Stimulated activated CD4-positive, alpha-beta T cell treated with anti-CD3 and anti-CD28 coated beads, TNF-alpha, amount 100 ng/mL, for 1 hour (primary cell): ENCODE data around the gene MT1H.
"Not testable (repeated sequence)": the region's sequence is repeated elsewhere in the genome, so short reads cannot be mapped to it uniquely, and the experiment has no call there.

Source experiments
- DNase-seq, 3 donors: peaks; one replicate each; pipeline ENCODE4 v3.0.0-alpha.2; 2020; ENCODE audit warnings: low read depth in 3 of 3, low spot score in 1 of 3

MT1H gene

GRCh38 chr16:56664506-56664905 lies 5.1 kb upstream of the MT1H start:
- DNase-seq = no peak

- DNase-seq = not testable (repeated sequence)
Measured at GRCh38 chr16:56665286-56666261, 4.0 kb upstream of the MT1H start.

GRCh38 chr16:56667581-56668571 lies 1.7 kb upstream of the MT1H start, which contains the start of gene MT1G:
Gene MT1G, minus strand, starts transcription at chr16:56668065. Its CDS starts 72 bp downstream, at chr16:56667993.
- no peak for DNase-seq

DNA sequence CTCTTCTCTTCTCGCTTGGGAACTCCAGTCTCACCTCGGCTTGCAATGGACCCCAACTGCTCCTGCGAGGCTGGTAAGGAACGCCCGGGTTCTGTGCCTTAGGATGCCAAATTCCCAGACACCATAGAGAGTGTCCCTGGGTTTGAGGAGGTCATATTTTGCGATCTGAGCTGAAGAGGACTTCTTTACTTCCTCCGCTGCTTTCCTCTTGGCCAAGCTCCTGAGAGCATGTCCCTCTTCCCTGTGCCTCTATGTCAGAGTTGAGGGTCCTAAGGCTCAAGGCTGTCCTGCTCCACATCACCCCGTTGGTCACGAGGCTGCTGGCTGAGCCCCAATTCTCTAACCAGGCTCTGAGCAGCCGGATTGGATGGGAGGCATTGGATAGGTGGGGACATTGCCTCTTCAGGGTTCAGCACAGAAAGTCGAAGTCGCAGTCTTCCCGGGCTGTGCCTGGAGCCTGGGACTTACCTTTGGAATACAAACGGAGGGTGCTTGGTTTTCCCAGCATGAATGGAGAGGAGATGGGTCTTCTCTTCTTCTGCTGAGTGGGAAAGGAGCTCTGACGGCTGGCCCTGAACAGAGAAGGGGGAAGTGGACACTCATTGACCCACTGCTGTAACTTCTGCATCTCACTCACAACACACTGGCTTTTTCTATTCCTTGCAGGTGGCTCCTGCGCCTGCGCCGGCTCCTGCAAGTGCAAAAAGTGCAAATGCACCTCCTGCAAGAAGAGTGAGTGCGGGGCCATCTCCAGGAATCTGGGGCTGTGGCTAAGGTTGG lies 416 bp downstream of the MT1H start:
- no peak for DNase-seq

DNA sequence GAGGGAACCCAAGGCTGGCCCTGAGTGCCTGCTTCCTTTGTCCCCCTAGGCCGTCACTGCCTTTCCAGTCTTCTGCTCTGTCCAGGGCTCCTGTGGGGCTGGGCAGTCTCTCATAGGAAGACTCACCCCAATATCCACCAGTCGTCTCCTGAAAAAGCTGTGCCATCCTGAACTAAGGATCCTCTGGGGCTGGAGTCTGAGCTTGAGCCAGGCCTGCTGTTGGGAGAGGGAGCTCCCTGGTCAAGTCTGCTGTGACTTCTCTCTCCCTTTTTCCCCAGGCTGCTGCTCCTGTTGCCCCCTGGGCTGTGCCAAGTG lies 963 bp downstream of the MT1H start:
- DNase-seq = no peak

DNA sequence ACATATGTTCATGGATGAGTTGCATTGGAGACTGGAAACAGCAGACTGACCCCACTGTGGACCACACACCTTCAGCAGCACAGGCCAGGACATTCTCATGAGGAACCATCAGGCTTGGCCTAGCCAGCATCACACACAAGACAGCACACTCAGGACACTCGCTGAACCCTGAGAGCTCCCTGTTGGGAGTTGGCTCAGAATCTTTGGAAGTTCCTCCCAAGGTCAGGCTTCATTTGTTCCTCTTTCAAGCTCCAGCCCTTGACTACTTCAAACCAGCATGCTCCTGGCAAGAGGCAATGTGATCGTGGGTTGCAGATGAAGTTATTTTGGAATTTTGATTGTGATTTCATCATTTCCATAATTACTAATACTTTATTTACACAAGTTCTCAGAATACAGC lies 2.1 kb downstream of the MT1H start:
- DNase-seq = not testable (repeated sequence)

- not testable (repeated sequence) for DNase-seq
Measured at GRCh38 chr16:56672171-56672570, 2.6 kb downstream of the MT1H start.

DNA sequence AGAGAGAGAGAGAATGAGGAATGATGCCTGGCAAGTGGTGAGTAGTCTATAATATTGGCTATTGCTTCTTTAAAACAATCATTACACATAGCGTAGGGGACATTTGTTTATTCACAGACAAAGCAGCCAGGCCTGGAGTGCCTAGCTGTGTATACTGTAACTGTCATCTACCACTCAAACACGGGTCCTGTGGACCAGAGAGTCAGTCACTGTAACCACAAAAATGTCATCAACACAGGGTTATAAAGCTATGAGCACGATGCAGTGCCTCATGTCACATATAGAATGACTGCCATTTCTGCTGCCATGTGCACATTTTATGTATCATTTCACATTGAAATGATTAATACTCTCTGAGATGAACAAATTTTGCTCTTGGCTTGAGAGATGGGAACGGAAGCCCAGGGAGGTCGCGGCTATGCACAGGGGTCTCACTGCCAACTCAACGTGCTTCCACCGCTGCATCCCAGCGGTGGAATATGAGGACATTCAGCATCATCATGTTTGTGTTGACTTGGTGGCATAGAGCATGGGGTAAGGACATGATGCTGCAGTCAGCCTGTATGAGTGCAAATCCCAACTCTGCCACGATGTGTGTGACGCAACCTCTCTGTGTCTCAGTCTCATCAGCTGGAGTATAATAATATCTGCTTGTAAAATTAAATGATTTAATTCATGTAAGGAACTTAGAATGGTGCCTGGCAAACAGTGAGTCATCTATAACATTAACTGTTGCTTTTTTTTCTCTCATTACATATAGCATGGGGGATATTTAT lies 3.3 kb downstream of the MT1H start:
- DNase-seq = no peak

GRCh38 chr16:56673921-56674320 lies 4.3 kb downstream of the MT1H start:
- no peak for DNase-seq

- not testable (repeated sequence) for DNase-seq
Measured at GRCh38 chr16:56674570-56674969, 5.0 kb downstream of the MT1H start.

GRCh38 chr16:56675685-56676210 lies 6.1 kb downstream of the MT1H start:
- DNase-seq = peak in 1 of 3 donors; percentile 50

GRCh38 chr16:56677474-56677873 lies 7.9 kb downstream of the MT1H start:
- no peak for DNase-seq

DNA sequence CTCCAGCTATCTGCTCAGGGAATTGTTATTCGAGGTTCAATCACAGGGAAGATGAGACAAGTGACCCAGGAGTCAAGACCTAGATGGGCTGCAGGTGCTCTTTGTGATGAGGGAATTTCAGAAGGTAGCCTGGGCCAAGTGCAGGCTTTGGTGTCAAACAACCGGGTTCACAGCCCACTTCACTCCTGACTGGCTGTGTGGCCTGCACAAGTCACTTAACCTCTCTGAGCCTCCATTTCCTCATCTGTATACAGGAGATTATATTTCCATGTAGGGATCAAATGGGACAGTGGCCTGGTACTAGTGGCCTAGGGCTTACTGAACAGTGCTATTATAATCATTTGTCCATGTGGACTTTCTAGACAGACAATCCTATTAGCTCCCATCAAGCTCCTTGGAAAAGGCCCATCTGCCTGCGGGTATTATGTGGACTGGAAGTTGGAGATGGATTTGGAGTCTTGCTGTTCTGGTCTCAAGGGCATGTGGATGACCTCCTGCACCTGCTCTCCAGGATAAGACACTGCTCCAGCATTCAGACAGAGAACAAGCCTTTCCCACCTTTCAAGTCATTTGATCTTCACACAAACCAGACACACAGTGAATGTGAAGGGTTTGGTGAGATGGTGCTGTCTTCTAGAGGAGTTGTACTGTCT lies 9.6 kb downstream of the MT1H start:
- no peak for DNase-seq

DNA sequence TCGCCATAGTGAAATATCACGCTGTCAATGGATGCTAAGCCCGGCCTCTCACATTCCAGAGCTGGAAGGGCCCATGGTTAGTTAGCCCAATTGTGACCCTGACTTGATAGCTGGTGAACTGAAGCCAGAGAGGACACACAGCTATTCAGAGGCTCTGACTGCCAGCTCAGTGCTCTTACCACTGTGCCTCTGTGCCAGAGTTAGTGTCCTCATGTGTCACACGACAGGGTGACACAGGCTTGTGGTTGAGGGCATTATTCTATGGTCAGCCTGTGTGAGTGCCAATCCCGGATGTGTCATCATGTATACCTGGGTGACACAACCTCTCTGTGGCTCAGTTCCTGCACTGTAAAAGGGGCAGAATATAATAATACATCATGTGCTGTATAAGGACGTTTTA lies 10.2 kb downstream of the MT1H start:
- DNase-seq = no peak

DNA sequence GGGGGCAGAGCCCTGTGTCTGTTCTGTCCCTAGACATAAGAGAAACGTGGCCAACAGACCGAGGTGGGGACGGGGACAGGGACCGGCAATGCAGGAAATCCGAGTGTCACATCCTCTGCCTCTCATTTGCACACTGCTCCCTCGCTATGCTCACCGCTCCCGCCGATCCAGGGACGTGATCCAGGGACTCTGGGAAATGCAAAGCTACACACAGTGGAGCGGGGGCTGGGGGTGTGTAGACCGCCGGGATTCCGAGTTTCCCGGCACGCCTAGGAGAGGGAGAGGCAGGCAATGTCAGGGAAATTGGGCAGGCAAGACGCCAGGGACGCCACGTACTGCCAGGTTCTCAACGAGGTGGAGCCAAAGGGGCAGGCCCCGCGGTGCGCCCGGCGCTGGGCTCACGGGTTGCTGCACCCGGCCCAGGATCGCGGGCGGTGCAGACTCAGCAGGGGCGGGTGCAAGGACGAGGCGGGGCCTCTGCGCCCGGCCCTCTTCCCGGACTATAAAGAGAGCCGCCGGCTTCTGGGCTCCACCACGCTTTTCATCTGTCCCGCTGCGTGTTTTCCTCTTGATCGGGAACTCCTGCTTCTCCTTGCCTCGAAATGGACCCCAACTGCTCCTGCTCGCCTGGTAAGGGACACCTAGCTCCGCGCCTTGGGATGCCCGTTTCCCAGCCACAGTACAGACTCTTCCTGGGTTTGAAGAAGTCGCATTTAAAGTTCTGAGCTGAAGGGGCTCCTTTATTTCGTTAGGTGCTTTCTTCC lies 12.5 kb downstream of the MT1H start, which contains the start of gene MT1X:
Gene MT1X (plus strand): TSS at position 532 of the 764 bp plus-strand sequence. CDS start 71 bp downstream, at position 603.
- DNase-seq = peak; percentile 57 to 87 (median 78)

DNA sequence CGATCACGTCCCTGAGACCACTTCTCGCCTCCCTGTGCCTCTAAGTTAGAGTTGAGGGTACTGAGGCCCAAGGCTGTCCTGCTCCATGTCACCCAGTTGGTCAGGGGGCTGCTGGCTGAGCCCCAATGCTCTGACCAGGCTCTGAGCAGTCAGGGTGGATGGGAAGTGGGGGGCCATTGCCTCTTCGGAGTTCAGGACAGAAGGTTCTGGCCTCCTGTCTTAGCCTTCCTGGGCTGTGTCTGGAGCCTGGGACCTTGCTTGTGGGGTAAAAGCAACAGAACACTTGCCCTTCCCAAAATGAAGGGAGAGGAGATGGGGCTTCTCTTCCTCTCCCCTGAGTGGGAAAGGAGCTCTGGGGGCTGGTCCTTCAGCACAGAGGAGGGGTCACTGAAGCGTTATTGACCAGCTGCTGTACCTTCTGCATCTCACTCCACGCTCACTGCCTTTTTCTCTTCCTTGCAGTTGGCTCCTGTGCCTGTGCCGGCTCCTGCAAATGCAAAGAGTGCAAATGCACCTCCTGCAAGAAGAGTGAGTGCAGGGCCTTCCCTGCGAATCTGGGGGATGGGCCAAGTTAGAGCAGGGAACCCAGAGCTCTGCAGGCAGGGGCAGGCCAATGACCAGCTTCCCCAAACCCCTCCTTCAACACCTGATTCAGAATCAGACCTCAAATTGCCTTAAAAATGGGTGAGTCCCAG lies 13.2 kb downstream of the MT1H start:
- DNase-seq = no peak

DNA sequence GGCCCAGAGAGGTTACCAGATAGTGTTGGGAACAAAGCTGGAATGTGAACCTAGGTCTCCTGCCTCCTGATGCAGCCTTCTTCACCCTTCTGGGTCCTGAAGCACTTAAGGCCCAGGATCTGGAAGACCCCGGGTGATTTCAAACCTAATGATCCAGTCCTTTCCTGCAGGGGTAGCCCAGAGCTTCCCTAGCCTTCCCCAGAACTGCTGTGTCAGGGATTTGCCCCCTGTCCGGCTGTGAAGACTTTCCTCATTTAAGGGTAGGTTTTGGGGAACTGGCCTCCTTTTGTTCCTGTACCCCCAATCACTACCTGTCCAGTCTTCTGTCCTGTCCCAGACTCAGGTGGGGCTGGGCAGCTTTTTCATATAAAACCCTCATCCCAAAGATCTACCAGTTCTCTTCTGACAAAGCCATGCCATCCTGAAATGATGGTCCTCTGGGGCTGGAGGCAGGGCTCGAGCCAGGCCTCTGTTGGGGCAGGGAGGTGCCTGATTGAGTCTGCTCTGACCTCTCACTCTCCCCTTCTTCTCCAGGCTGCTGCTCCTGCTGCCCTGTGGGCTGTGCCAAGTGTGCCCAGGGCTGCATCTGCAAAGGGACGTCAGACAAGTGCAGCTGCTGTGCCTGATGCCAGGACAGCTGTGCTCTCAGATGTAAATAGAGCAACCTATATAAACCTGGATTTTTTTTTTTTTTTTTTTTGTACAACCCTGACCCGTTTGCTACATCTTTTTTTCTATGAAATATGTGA lies 14.0 kb downstream of the MT1H start:
- no peak for DNase-seq
